Measurements from ENCODE around the gene ZNF445.

GRCh38 chr3:44387404-44387803 lies 90.1 kb downstream of the ZNF445 start:
- TF ChIP-seq CBFA2T2 (conservative IDR thresholded peaks at IDR 0.05): no peak
- TF ChIP-seq SP2 (IDR thresholded peaks at IDR 0.05; ENCODE audit: extremely low read depth, low read depth, low read length, poor library complexity, severe bottlenecking): no peak
- TF ChIP-seq PATZ1 (CRISPR knock-in tag; IDR thresholded peaks at IDR 0.05; ENCODE audit: borderline replicate concordance): no peak
- TF ChIP-seq ZNF121 (CRISPR knock-in tag; conservative IDR thresholded peaks at IDR 0.05): no peak
- TF ChIP-seq, protein P1, sequence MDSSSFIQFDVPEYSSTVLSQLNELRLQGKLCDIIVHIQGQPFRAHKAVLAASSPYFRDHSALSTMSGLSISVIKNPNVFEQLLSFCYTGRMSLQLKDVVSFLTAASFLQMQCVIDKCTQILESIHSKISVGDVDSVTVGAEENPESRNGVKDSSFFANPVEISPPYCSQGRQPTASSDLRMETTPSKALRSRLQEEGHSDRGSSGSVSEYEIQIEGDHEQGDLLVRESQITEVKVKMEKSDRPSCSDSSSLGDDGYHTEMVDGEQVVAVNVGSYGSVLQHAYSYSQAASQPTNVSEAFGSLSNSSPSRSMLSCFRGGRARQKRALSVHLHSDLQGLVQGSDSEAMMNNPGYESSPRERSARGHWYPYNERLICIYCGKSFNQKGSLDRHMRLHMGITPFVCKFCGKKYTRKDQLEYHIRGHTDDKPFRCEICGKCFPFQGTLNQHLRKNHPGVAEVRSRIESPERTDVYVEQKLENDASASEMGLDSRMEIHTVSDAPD (CRISPR knock-in tag; IDR thresholded peaks at IDR 0.05): no peak
- TF ChIP-seq GATAD2B (IDR thresholded peaks at IDR 0.05; ENCODE audit: borderline replicate concordance): no peak
- TF ChIP-seq NCOR1 (IDR thresholded peaks at IDR 0.05): no peak
- TF ChIP-seq ZNF431 (CRISPR knock-in tag; IDR thresholded peaks at IDR 0.05): no peak
- no peak for TF ChIP-seq SRSF9 (IDR thresholded peaks at IDR 0.05; ENCODE audit: borderline replicate concordance, low read depth, low read length)
- no peak for TF ChIP-seq POLR2AphosphoS5 (IDR thresholded peaks at IDR 0.05; ENCODE audit: control insufficient read depth, insufficient read depth, low read depth, low read length)
- TF ChIP-seq CTCF (IDR thresholded peaks at IDR 0.05 in 2 of 3, conservative IDR thresholded peaks at IDR 0.05 in 1 of 3; ENCODE audit: insufficient read depth in 2 of 3, low read depth in 1 of 3, low read length in 3 of 3): no peak
- no peak for TF ChIP-seq ZNF133 (CRISPR knock-in tag; IDR thresholded peaks at IDR 0.05)
- TF ChIP-seq TCF3 (CRISPR knock-in tag; IDR thresholded peaks at IDR 0.05): no peak

All from K562 (cell line).